ENCODE results near the gene AOPEP.

DNA sequence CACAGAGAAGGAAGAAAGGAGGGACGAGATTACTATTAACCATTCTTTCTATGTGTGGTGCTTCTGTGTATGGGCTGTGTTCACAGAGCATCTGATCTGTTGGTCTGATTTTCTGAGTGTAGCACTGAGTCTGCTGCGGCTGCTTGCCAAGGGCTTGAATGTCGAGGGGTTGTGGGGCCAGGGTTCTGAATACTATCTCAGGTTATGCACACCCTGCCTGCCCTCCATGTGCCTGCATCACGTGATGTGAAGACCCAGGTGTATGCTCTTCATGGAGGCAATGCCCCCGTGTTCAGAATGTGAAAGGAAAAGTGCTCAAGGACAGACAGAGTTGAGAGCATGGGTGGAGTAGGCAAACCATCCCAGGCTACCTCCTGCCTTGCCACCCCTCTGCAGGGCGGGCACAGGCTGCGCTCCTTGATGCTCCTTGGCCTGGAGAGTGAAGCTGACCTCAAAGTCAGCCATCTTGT lies 336.1 kb downstream of the AOPEP start:
- TF ChIP-seq, protein P1, sequence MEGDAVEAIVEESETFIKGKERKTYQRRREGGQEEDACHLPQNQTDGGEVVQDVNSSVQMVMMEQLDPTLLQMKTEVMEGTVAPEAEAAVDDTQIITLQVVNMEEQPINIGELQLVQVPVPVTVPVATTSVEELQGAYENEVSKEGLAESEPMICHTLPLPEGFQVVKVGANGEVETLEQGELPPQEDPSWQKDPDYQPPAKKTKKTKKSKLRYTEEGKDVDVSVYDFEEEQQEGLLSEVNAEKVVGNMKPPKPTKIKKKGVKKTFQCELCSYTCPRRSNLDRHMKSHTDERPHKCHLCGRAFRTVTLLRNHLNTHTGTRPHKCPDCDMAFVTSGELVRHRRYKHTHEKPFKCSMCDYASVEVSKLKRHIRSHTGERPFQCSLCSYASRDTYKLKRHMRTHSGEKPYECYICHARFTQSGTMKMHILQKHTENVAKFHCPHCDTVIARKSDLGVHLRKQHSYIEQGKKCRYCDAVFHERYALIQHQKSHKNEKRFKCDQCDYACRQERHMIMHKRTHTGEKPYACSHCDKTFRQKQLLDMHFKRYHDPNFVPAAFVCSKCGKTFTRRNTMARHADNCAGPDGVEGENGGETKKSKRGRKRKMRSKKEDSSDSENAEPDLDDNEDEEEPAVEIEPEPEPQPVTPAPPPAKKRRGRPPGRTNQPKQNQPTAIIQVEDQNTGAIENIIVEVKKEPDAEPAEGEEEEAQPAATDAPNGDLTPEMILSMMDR (IDR thresholded peaks at IDR 0.05; ENCODE audit: low read depth, low read length), result no peak
- no peak for TF ChIP-seq EZH2phosphoT487 (IDR thresholded peaks at IDR 0.05; ENCODE audit: low read depth)

All from OCI-LY3 (cell line).